Activated T-helper 9 cell treated with anti-CD3 and anti-CD28 coated beads, Interleukin-2, amount 50 U/mL, for 16 hours (primary cell): Measurements from ENCODE around the gene NABP1.
A peak's percentile ranks its signal among the peaks of the same experiment; 100 is the strongest.
"Not testable (repeated sequence)": the region's sequence is repeated elsewhere in the genome, so short reads cannot be mapped to it uniquely, and the experiment has no call there.

ENCODE experiments used
- DNase-seq: peaks from one replicate; pipeline ENCODE4 v3.0.0-alpha.2; 2020; ENCODE audit warnings: low read depth

The NABP1 gene

GRCh38 chr2:191677646-191678436 is at the start of gene NABP1:
TSS of gene NABP1 (plus strand) at chr2:191678136. CDS start at chr2:191678615, 479 bp downstream.
- peak; percentile 98 for DNase-seq

- no peak for DNase-seq
These were observed 48.9 kb upstream of the NABP1 start for GRCh38 chr2:191629001-191629453.

- no peak for DNase-seq
These were observed 47.8 kb upstream of the NABP1 start for GRCh38 chr2:191629976-191630712.

GRCh38 chr2:191631754-191632153 is 46.2 kb upstream of the NABP1 start:
- no peak for DNase-seq

- no peak for DNase-seq
These were observed 45.5 kb upstream of the NABP1 start for GRCh38 chr2:191632426-191632825.

GRCh38 chr2:191634791-191635190 is 43.1 kb upstream of the NABP1 start:
- no peak for DNase-seq

- no peak for DNase-seq
These were observed 42.4 kb upstream of the NABP1 start for GRCh38 chr2:191635333-191636234.

GRCh38 chr2:191636235-191636543 is 41.7 kb upstream of the NABP1 start:
- no peak for DNase-seq

- DNase-seq: no peak
These were observed 41.4 kb upstream of the NABP1 start for GRCh38 chr2:191636586-191636985.

GRCh38 chr2:191637182-191638078 is 40.5 kb upstream of the NABP1 start:
- no peak for DNase-seq

- DNase-seq: no peak
These were observed 39.7 kb upstream of the NABP1 start for GRCh38 chr2:191638079-191638801.

- no peak for DNase-seq
These were observed 39.1 kb upstream of the NABP1 start for GRCh38 chr2:191638802-191639172.

GRCh38 chr2:191641609-191642008 is 36.3 kb upstream of the NABP1 start:
- no peak for DNase-seq

- DNase-seq: no peak
These were observed 35.4 kb upstream of the NABP1 start for GRCh38 chr2:191642541-191642940.

- no peak for DNase-seq
These were observed 34.5 kb upstream of the NABP1 start for GRCh38 chr2:191643429-191643828.

GRCh38 chr2:191644613-191645012 is 33.3 kb upstream of the NABP1 start:
- DNase-seq: not testable (repeated sequence)

- no peak for DNase-seq
These were observed 32.9 kb upstream of the NABP1 start for GRCh38 chr2:191645032-191645431.

- no peak for DNase-seq
These were observed 32.3 kb upstream of the NABP1 start for GRCh38 chr2:191645434-191646162.

- DNase-seq: no peak
These were observed 31.6 kb upstream of the NABP1 start for GRCh38 chr2:191646163-191646902.
